B cell (primary cell): ENCODE measurements around the gene PLXNB2. TPM values are rescaled to one million over a fixed set of nuclear protein-coding genes. Genes with fewer than 3 reads are reported as not detected.

ENCODE experiments used
- ATAC-seq: fragments of 200-7000 bp; cut with Tn5 transposase; one replicate; pipeline ENCODE4 v1.10.0; 2021; ENCODE audit warnings: low read depth, mild to moderate bottlenecking, moderate number of reproducible peaks, moderate library complexity
- CTCF ChIA-PET: fragments of 350-600 bp; sonication (Branson Sonifier 250); formaldehyde crosslinking; loops from one replicate; lab custom pipeline; 2021; ENCODE audit warnings: antibody characterized with exemption, inconsistent platforms; lab: Charles Lee
- POLR2A ChIA-PET: fragments of 350-600 bp; sonication (Branson Sonifier 250); formaldehyde crosslinking; loops from one replicate; lab custom pipeline; 2021; ENCODE audit warnings: antibody characterized with exemption; lab: Charles Lee
- DNase-seq: peaks from one replicate; pipeline ENCODE4 v3.0.0; 2013
- H2AFZ ChIP-seq: 2 replicates; pipeline ENCODE4 v1.6.1; 2012; ENCODE audit warnings: mild to moderate bottlenecking, low read depth, low read length; ENCODE audit not compliant: insufficient read depth, poor library complexity, severe bottlenecking
- H3K27ac ChIP-seq, 2 donors: 1 replicate in 1 of 2; 2 replicates in 1 of 2; pipeline ENCODE4 v1.5.1; 2012 to 2013; ENCODE audit warnings: low read length in 2 of 2, mild to moderate bottlenecking in 2 of 2, moderate library complexity in 1 of 2
- H3K27me3 ChIP-seq, 4 experiments: fragments of 200-600 bp in 1 of 4; sonication (generic) in 1 of 4; replicated peaks in 1 of 4; 1 replicate in 2 of 4; 2 replicates in 2 of 4; pipeline versions ENCODE4 v1.6.1 to v1.7.0; 2013 to 2016; ENCODE audit warnings: low read length in 3 of 4, mild to moderate bottlenecking in 2 of 4, mixed read lengths in 1 of 4, moderate library complexity in 1 of 4; ENCODE audit not compliant: insufficient read depth in 4 of 4, control insufficient read depth in 3 of 4; ENCODE audit errors: control extremely low read depth in 1 of 4
- H3K36me3 ChIP-seq, 2 experiments: replicated peaks in 1 of 2; 1 replicate in 1 of 2; 2 replicates in 1 of 2; pipeline versions ENCODE4 v1.6.1 to v1.7.1; 2013; ENCODE audit warnings: low read length in 1 of 2; ENCODE audit not compliant: insufficient read depth in 2 of 2, control insufficient read depth in 1 of 2; ENCODE audit errors: control extremely low read depth in 1 of 2, extremely low read depth in 1 of 2
- H3K4me1 ChIP-seq, 2 donors: fragments of 200-600 bp in 1 of 2; sonication (generic) in 1 of 2; 1 replicate in 1 of 2; 2 replicates in 1 of 2; pipeline versions ENCODE4 v1.5.1 to v1.6.1; 2013 to 2017; ENCODE audit warnings: low read length in 2 of 2; ENCODE audit not compliant: control insufficient read depth in 2 of 2, insufficient read depth in 2 of 2
- H3K4me2 ChIP-seq: replicated peaks from 2 replicates; pipeline ENCODE3; 2012; ENCODE audit warnings: mild to moderate bottlenecking, low read depth, low read length; ENCODE audit not compliant: poor library complexity, severe bottlenecking
- H3K4me3 ChIP-seq, 5 experiments: fragments of 200-600 bp in 1 of 5; sonication (generic) in 1 of 5; 1 replicate in 3 of 5; 2 replicates in 2 of 5; pipeline versions ENCODE4 v1.5.1 to v1.7.0; 2011 to 2016; ENCODE audit warnings: low read length in 4 of 5, mild to moderate bottlenecking in 4 of 5, low read depth in 2 of 5, control low read depth in 1 of 5, moderate library complexity in 1 of 5; ENCODE audit not compliant: insufficient read depth in 1 of 5; ENCODE audit errors: control extremely low read depth in 1 of 5, extremely low read depth in 1 of 5
- H3K79me2 ChIP-seq: fragments of 200-600 bp; sonication (generic); one replicate; pipeline ENCODE4 v1.6.0; 2016; ENCODE audit warnings: low read length; ENCODE audit not compliant: control insufficient read depth, insufficient read depth
- H3K9ac ChIP-seq: fragments of 200-600 bp; sonication (generic); 2 replicates; pipeline ENCODE4 v1.6.1; 2017; ENCODE audit warnings: mild to moderate bottlenecking, low read length, moderate library complexity
- H3K9me3 ChIP-seq, 3 donors: one replicate each; pipeline versions ENCODE4 v1.6.1 to v1.7.1; 2013; ENCODE audit warnings: low read length in 2 of 3; ENCODE audit not compliant: control insufficient read depth in 2 of 3, insufficient read depth in 1 of 3; ENCODE audit errors: control extremely low read depth in 1 of 3
- H4K20me1 ChIP-seq: 2 replicates; pipeline ENCODE4 v1.6.0; 2012; ENCODE audit warnings: mild to moderate bottlenecking, low read length; ENCODE audit not compliant: insufficient read depth, control insufficient read depth, poor library complexity, severe bottlenecking
- H3K27ac Mint-ChIP-seq: one replicate; pipeline ENCODE4 v1.8.0; 2021; ENCODE audit warnings: mixed read lengths
- H3K27me3 Mint-ChIP-seq: one replicate; pipeline ENCODE4 v1.8.0; 2021; ENCODE audit warnings: mixed read lengths
- H3K4me1 Mint-ChIP-seq: one replicate; pipeline ENCODE4 v1.8.0; 2021; ENCODE audit warnings: mixed read lengths
- H3K4me3 Mint-ChIP-seq: one replicate; pipeline ENCODE4 v1.8.0; 2021; ENCODE audit warnings: mixed read lengths
- H3K9me3 Mint-ChIP-seq: one replicate; pipeline ENCODE4 v1.8.0; 2022; ENCODE audit warnings: mixed read lengths; ENCODE audit not compliant: insufficient read depth
- EZH2 ChIP-seq: IDR thresholded peaks from 2 replicates; pipeline ENCODE4 v1.6.1; 2012; ENCODE audit warnings: borderline replicate concordance, low read depth, mild to moderate bottlenecking, moderate library complexity, low read length; ENCODE audit not compliant: insufficient read depth, poor library complexity, severe bottlenecking
- WGBS: methylation state at CpG from one replicate; pipeline ENCODE4 v1.1.5; 2013; ENCODE audit warnings: missing lambda C conversion rate; ENCODE audit not compliant: insufficient coverage; 5-methylcytosine and 5-hydroxymethylcytosine counted together
- intact Hi-C: fragments of 100-400 bp; cut with micrococcal nuclease; formaldehyde crosslinking; loops from one replicate; pipeline ENCODE4 v1.10.0; 2022
- polyA plus RNA-seq: library from polyadenylated mRNA; depleted of rRNA; stranded (reverse); fragments of >200 nt; gene quantifications from 2 replicates; pipeline ENCODE4 v1.2.3, GENCODE V29; 2012
- total RNA-seq, 2 donors: library from RNA; stranded (reverse); fragments of 120-200 nt in 1 of 2; gene quantifications; 1 replicate in 1 of 2; 2 replicates in 1 of 2; pipeline versions ENCODE4 v1.2.3 to v1.2.4, GENCODE V29; 2013 to 2022
- TF ChIP-seq, protein P1 (sequence below): fragments of 200-600 bp; IDR thresholded peaks from one replicate; pipeline ENCODE4 v1.8.0; 2022; ENCODE audit warnings: antibody characterized with exemption, mild to moderate bottlenecking

PLXNB2 gene
- total and polyA plus RNA-seq, 2 donors (not counting 1 experiment from before 2014, with no cell fraction given): 5.2 to 31.4 TPM

DNA sequence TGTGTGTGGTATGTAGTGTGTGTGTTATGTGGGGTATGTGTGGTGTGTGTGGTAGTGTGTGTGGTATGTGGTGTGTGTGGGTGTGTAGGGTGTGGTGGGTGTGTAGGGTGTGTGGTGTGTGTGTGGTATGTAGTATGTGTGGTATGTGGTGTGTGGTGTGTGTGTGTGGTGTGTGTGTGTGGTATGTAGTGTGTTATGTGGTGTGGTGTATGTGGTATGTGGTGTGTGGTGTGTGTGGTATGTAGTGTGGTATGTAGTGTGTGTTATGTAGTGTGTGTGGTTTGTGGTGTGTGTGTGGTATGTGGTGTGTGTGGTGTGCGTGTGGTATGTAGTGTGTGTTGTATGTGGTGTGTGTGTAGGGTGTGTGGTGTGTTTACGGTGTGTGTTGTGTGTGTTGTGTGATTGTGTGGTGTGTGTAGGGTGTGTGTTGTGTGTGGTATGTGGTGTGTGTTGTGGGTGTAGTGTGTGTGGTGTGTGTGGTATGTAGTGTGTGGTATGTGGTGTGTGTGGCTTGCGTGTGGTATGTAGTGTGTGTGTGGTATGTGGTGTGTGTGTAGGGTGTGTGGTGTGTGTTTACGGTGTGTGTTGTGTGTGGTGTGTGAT is 31.5 kb upstream of the PLXNB2 start:
- H3K79me2 ChIP-seq: peaks cover 20% of the 10 kb centered on the region
- Mint-ChIP-seq H3K27me3 (no peaks in the 10 kb centered on the region), H3K4me1 (peaks cover 18% of the 10 kb centered on the region), H3K4me3 (no peak overlapping the region), H3K27ac (no peak overlapping the region), H3K9me3 (no peaks in the 10 kb centered on the region)
- H4K20me1 ChIP-seq: no peaks in the 10 kb centered on the region
- H3K4me1 ChIP-seq: peaks cover 9 to 24% of the 10 kb centered on the region in 2 donors
- 96% methylated on average over 4 of the region's 4 CpGs for WGBS
- no peak overlapping the region for H3K4me2 ChIP-seq
- intact Hi-C loops: no loop called here
- H3K27me3 ChIP-seq: no peaks in the 10 kb centered on the region
- DNase-seq (no peak), ATAC-seq (no peak)
- ChIA-PET POLR2A (no interaction called here), CTCF (no interaction called here)
- no peak overlapping the region for H2AFZ ChIP-seq
- TF ChIP-seq, protein P1, sequence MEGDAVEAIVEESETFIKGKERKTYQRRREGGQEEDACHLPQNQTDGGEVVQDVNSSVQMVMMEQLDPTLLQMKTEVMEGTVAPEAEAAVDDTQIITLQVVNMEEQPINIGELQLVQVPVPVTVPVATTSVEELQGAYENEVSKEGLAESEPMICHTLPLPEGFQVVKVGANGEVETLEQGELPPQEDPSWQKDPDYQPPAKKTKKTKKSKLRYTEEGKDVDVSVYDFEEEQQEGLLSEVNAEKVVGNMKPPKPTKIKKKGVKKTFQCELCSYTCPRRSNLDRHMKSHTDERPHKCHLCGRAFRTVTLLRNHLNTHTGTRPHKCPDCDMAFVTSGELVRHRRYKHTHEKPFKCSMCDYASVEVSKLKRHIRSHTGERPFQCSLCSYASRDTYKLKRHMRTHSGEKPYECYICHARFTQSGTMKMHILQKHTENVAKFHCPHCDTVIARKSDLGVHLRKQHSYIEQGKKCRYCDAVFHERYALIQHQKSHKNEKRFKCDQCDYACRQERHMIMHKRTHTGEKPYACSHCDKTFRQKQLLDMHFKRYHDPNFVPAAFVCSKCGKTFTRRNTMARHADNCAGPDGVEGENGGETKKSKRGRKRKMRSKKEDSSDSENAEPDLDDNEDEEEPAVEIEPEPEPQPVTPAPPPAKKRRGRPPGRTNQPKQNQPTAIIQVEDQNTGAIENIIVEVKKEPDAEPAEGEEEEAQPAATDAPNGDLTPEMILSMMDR: no peak
- no peak overlapping the region for H3K27ac ChIP-seq
- H3K4me3 ChIP-seq: no peak overlapping the region
- H3K9me3 ChIP-seq: no peaks in the 10 kb centered on the region
- no peak overlapping the region for H3K9ac ChIP-seq
- H3K36me3 ChIP-seq: no peaks in the 10 kb centered on the region

DNA sequence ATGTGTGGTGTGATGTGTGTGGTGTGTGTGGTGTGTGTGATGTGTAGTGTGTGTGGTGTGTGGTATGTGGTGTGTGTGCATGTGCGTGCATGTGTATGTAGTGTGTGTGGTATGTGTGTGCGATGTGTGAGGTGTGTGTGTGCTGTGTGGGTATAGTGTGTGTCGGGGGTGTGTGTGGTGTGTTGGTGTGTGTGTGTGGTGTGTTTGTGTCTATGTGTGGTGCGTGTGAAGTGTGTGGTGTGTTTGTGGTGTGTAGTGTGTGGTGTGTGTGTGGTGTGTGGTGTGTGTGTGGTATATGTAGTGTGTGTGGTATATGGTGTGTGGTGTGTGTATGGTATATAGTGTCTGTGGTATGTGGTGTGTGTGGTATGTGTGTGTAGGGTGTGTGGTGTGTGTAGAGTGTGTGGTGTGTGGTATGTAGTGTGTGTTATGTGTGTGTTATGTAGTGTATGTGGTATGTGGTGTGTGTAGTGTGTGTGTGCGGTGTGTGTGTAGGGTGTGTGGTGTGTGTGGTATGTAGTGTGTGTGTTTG is 30.7 kb upstream of the PLXNB2 start:
- Mint-ChIP-seq H3K4me3 (no peak overlapping the region), H3K27me3 (no peaks in the 10 kb centered on the region), H3K27ac (no peak overlapping the region), H3K4me1 (peaks cover 24% of the 10 kb centered on the region), H3K9me3 (no peaks in the 10 kb centered on the region)
- POLR2A ChIA-PET: no interaction called here
- H3K27me3 ChIP-seq: no peaks in the 10 kb centered on the region
- H3K79me2 ChIP-seq: peaks cover 15% of the 10 kb centered on the region
- no peak overlapping the region for H3K4me2 ChIP-seq
- H3K9ac ChIP-seq: no peak overlapping the region
- no peak overlapping the region for H3K4me3 ChIP-seq
- no peak overlapping the region for H3K27ac ChIP-seq
- intact Hi-C loops: no loop called here
- no peak for ATAC-seq
- H3K9me3 ChIP-seq: no peaks in the 10 kb centered on the region
- no peak for DNase-seq
- TF ChIP-seq, protein P1: no peak
- TF ChIP-seq EZH2: no peak
- no peak overlapping the region for H2AFZ ChIP-seq
- CTCF ChIA-PET: no interaction called here
- H3K4me1 ChIP-seq: peaks cover 9 to 30% of the 10 kb centered on the region in 2 donors
- H4K20me1 ChIP-seq: no peaks in the 10 kb centered on the region
- WGBS: 99% methylated on average over 5 of the region's 5 CpGs
- no peaks in the 10 kb centered on the region for H3K36me3 ChIP-seq
